Astrocyte (in vitro differentiated cells and primary cell): ENCODE data around the gene B4GALNT1.
A peak's percentile ranks its signal among the peaks of the same experiment; 100 is the strongest.

Experiments used
- EZH2 ChIP-seq: IDR thresholded peaks from 2 replicates; pipeline ENCODE4 v1.6.1; 2012; ENCODE audit warnings: mild to moderate bottlenecking, low read length, inconsistent platforms; ENCODE audit not compliant: insufficient read depth
- TF ChIP-seq, protein P1 (sequence below): IDR thresholded peaks from 2 replicates; pipeline ENCODE4 v1.5.1; 2011; ENCODE audit warnings: low read depth, mild to moderate bottlenecking, inconsistent platforms, low read length, moderate library complexity; ENCODE audit not compliant: insufficient read depth

DNA sequence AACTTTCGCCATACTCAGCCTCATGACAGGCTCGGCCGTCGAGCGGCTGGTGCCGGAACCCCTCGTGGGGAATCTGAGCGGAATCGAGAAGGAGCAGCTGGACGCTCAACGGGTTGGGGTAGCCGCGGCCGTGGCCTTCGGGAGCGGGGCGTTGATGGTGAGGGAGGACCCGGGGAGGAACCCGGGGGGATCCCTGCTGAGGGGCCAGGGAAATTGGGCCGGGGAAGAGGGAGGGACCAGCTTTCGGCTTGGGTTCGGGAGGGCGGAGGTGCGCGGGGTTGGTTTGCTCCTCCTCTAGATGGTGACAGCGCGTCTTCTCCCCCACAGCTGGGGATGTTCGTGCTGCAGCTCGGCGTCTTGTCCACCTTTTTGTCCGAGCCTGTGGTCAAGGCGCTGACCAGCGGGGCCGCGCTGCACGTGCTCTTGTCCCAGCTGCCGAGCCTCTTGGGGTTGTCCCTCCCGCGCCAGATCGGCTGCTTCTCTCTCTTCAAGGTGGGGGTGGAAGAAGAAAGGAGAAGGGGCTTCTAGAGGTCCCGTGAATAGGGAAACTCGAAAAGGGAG lies 12.0 kb downstream of the B4GALNT1 start:
- TF ChIP-seq, protein P1, sequence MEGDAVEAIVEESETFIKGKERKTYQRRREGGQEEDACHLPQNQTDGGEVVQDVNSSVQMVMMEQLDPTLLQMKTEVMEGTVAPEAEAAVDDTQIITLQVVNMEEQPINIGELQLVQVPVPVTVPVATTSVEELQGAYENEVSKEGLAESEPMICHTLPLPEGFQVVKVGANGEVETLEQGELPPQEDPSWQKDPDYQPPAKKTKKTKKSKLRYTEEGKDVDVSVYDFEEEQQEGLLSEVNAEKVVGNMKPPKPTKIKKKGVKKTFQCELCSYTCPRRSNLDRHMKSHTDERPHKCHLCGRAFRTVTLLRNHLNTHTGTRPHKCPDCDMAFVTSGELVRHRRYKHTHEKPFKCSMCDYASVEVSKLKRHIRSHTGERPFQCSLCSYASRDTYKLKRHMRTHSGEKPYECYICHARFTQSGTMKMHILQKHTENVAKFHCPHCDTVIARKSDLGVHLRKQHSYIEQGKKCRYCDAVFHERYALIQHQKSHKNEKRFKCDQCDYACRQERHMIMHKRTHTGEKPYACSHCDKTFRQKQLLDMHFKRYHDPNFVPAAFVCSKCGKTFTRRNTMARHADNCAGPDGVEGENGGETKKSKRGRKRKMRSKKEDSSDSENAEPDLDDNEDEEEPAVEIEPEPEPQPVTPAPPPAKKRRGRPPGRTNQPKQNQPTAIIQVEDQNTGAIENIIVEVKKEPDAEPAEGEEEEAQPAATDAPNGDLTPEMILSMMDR, result no peak
- TF ChIP-seq EZH2, result peak; percentile 89
